NCI-H446 treated with DMSO at 0.1 percent for 48 hours (cell line): ENCODE results near the gene ANKH.

Experiments
- DNase-seq: peaks from one replicate; lab custom pipeline; 2025; lab: John Stamatoyannopoulos, UW

Gene ANKH

GRCh38 chr5:14663734-14664269 is 207.8 kb downstream of the ANKH start:
- DNase-seq, result no peak

- DNase-seq, result no peak
These were observed 208.8 kb downstream of the ANKH start for GRCh38 chr5:14662721-14663260.

- DNase-seq, result no peak
These were observed 210.7 kb downstream of the ANKH start for GRCh38 chr5:14660833-14661232.

- DNase-seq, result no peak
These were observed 211.6 kb downstream of the ANKH start for GRCh38 chr5:14659821-14660607.

GRCh38 chr5:14656898-14657297 is 214.7 kb downstream of the ANKH start:
- no peak for DNase-seq

GRCh38 chr5:14655146-14655741 is 216.3 kb downstream of the ANKH start:
- no peak for DNase-seq
